GM12878 (cell line): ENCODE measurements around the gene PLAGL2. TPM values are rescaled to one million over a fixed set of nuclear protein-coding genes. Genes with fewer than 3 reads are reported as not detected.

Experiments
- ATAC-seq: fragments of 200-7000 bp; cut with Tn5 transposase; 3 replicates; pipeline ENCODE4 v1.9.1; 2020; ENCODE audit warnings: mild to moderate bottlenecking, moderate library complexity
- BruUV-seq: library from RNA; stranded (reverse); fragments of 400-500 nt; replicated peaks from 2 replicates; lab custom pipeline; 2021; lab: Mats Ljungman, UMichigan
- CTCF ChIA-PET: fragments of 300-600 bp; sonication (Branson Sonifier 250); formaldehyde crosslinking; extraction: SDS; loops from one replicate; lab custom pipeline; 2021; ENCODE audit warnings: inconsistent platforms; lab: Yijun Ruan, JAX
- POLR2A ChIA-PET: fragments of 350-600 bp; formaldehyde crosslinking; extraction: SDS; loops from one replicate; lab custom pipeline; 2021; ENCODE audit warnings: inconsistent platforms; lab: Charles Lee
- RAD21 ChIA-PET: fragments of 300-600 bp; sonication (Branson Sonifier 250); formaldehyde crosslinking; loops from one replicate; lab custom pipeline; 2023; ENCODE audit warnings: antibody characterized with exemption; ENCODE audit not compliant: unreplicated experiment; lab: Charles Lee
- SMC1A ChIA-PET: fragments of 300-600 bp; sonication (Branson Sonifier 250); formaldehyde crosslinking; loops from one replicate; lab custom pipeline; 2023; ENCODE audit not compliant: unreplicated experiment, uncharacterized antibody; lab: Charles Lee
- DNase-seq: peaks from one replicate; pipeline ENCODE4 v3.0.0-alpha.2; 2011; ENCODE audit warnings: low read depth, low spot score
- FAIRE-seq: peaks from 3 replicates; lab custom pipeline; 2011; peaks lifted over from hg19 to GRCh38; lab: Jason Lieb, UNC
- H2AFZ ChIP-seq: 2 replicates; pipeline ENCODE4 v1.6.0; 2011; ENCODE audit warnings: low read depth, low read length, control low read depth; ENCODE audit not compliant: control insufficient read depth
- H3K27ac ChIP-seq: 2 replicates; pipeline ENCODE4 v1.5.1; 2011; ENCODE audit warnings: control low read depth; ENCODE audit not compliant: control insufficient read depth, insufficient read depth
- H3K27me3 ChIP-seq, 2 experiments: replicated peaks in 1 of 2; 2 replicates each; pipeline versions ENCODE4 v1.6.0 to v1.6.1; 2011; ENCODE audit warnings: low read length in 1 of 2; ENCODE audit not compliant: control insufficient read depth in 2 of 2, insufficient read depth in 2 of 2
- H3K36me3 ChIP-seq, 2 experiments: 2 replicates each; pipeline ENCODE4 v1.5.1; 2011; ENCODE audit warnings: low read length in 1 of 2; ENCODE audit not compliant: control insufficient read depth in 2 of 2, insufficient read depth in 2 of 2
- H3K4me1 ChIP-seq: 2 replicates; pipeline ENCODE4 v1.6.1; 2011; ENCODE audit warnings: mild to moderate bottlenecking, low read length, moderate library complexity, mixed read lengths; ENCODE audit not compliant: control insufficient read depth, insufficient read depth
- H3K4me2 ChIP-seq: 2 replicates; pipeline ENCODE4 v1.6.0; 2011; ENCODE audit warnings: control low read depth; ENCODE audit not compliant: control insufficient read depth, insufficient read depth
- H3K4me3 ChIP-seq: fragments of 200-600 bp; sonication (generic); 2 replicates; pipeline ENCODE4 v1.5.1; 2016
- H3K79me2 ChIP-seq: 2 replicates; pipeline ENCODE4 v1.6.0; 2011; ENCODE audit warnings: low read length; ENCODE audit not compliant: control insufficient read depth, insufficient read depth
- H3K9ac ChIP-seq: 2 replicates; pipeline ENCODE4 v1.8.0; 2011; ENCODE audit warnings: low read length, control low read depth, mixed read lengths; ENCODE audit not compliant: control insufficient read depth, insufficient read depth
- H3K9me3 ChIP-seq: replicated peaks from 3 replicates; pipeline ENCODE4 v1.5.1; 2011; ENCODE audit warnings: mild to moderate bottlenecking, low read length; ENCODE audit not compliant: control insufficient read depth, insufficient read depth
- H4K20me1 ChIP-seq: 2 replicates; pipeline ENCODE4 v1.6.0; 2011; ENCODE audit not compliant: control insufficient read depth, insufficient read depth
- MEF2B ChIP-seq: fragments of 450-650 bp; IDR thresholded peaks from 2 replicates; pipeline ENCODE4 v1.6.1; 2018; ENCODE audit warnings: mild to moderate bottlenecking, moderate library complexity; ENCODE audit not compliant: partially characterized antibody, poor library complexity, severe bottlenecking
- ZNF384 ChIP-seq: IDR thresholded peaks from 2 replicates; pipeline ENCODE4 v1.6.1; 2012; ENCODE audit warnings: low read depth, mild to moderate bottlenecking, low read length, improper control_type of control experiment, borderline replicate concordance
- WGBS: methylation state at CpG from one replicate; pipeline ENCODE4 v1.1.6; 2016; ENCODE audit warnings: low lambda C conversion rate; ENCODE audit not compliant: insufficient replicate concordance, insufficient coverage; ENCODE audit errors: missing lambda C conversion rate; 5-methylcytosine and 5-hydroxymethylcytosine counted together
- in situ Hi-C: fragments of 300-500 bp; cut with MboI; formaldehyde crosslinking; loops from 9 replicates; pipeline ENCODE4 v1.14.3; 2018; ENCODE audit warnings: mixed read lengths
- intact Hi-C: fragments of 100-400 bp; cut with micrococcal nuclease; formaldehyde crosslinking; loops from one replicate; pipeline ENCODE4 v1.14.2; 2022; ENCODE audit not compliant: unreplicated experiment
- polyA plus RNA-seq, 11 experiments: library from polyadenylated mRNA; depleted of rRNA in 4 of 11; unstranded in 6 of 11; stranded (reverse) in 5 of 11; fragments of >200 nt; fragmentation: Nextera tagmentation in 4 of 11; fragmentation: Illumina TruSeq in 1 of 11; extraction: Ambion mirVana in 4 of 11; extraction: Trizol in 1 of 11; gene quantifications; 1 replicate in 1 of 11; 2 replicates in 10 of 11; pipeline versions ENCODE4 v1.2.1 to v1.2.3, GENCODE V29; 2011 to 2016; ENCODE audit warnings: inconsistent platforms in 2 of 11, missing spikeins in 2 of 11, low read depth in 1 of 11
- total RNA-seq, 4 experiments: library from RNA; depleted of rRNA in 3 of 4; stranded (reverse); fragments of >200 nt in 3 of 4; fragmentation: Illumina TruSeq in 1 of 4; extraction: Trizol in 1 of 4; gene quantifications; 2 replicates each; pipeline versions ENCODE4 v1.2.1 to v1.2.3, GENCODE V29; 2013 to 2021
- TF ChIP-seq, protein P1 (sequence below): fragments of 450-650 bp; IDR thresholded peaks from 2 replicates; pipeline ENCODE4 v1.6.1; 2017; ENCODE audit warnings: mild to moderate bottlenecking, moderate library complexity
- TF ChIP-seq, protein P2 (sequence below): fragments of 450-650 bp; formaldehyde crosslinking; IDR thresholded peaks from 2 replicates; pipeline ENCODE4 v1.4.0; 2022; ENCODE audit warnings: mild to moderate bottlenecking, moderate library complexity

The PLAGL2 gene
- total and polyA plus RNA-seq, 10 of the 15 experiments (the other 5 are each of a cell fraction or from before 2014, with no cell fraction given): 4.4 to 32.3 (median 13.3) TPM

DNA sequence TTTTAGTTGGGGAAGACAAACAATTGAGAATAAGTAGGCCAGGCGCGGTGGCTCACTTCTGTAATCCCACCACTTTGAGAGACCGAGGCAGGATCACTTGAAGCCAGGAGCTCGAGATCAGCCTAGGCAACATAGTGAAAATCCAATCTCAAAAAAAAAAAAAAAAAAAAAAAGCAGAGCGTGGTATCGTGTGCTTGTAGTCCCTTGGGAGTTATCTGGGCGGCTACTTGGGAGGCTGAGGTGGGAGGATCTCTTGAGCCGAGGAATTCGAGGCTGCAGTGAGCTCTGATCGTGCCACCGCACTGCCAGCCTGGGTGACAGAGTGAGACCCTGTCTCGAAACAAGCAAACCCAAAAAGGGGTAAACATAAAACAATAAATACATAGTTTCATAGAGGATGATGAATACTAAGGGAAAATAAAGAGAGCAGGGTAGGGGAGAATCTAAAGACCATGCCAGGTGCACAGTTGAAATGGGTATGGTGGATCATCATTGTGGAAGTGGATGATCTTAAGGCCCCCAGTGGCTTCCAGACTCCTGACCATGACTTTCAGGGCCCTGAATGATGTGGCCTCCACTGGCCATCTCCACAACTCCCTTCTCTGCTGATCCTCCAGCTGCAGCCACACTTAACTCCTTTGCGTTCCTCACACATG is 1.1 kb upstream of the PLAGL2 start:
- Histone ChIP-seq H4K20me1 (no peaks in the 10 kb centered on the region; the same call in 1 of the 2 replicates), H3K4me3 (peak overlapping the region; percentile 99), H3K27ac (peak overlapping the region; percentile 81), H3K27me3 (no peaks in the 10 kb centered on the region), H3K36me3 (peaks cover 0 to 1% of the 10 kb centered on the region in 2 experiments; a peak in 2 of 4 replicates), H3K9me3 (no peaks in the 10 kb centered on the region), H3K4me2 (peak overlapping the region; percentile 77), H3K79me2 (peaks cover 59% of the 10 kb centered on the region), H3K9ac (peak overlapping the region; percentile 98)
- ChIA-PET SMC1A (interaction anchor here (0.9 kb wide), 1 partner anchor 50 kb away, joined by 3 read pairs; no protein-coding TSS in a partner anchor), POLR2A (interaction anchor here (0.6 to 0.7 kb wide), 3 partner anchors 110 to 1886 kb away, joined by 4 to 7 read pairs (median 5); no protein-coding TSS in a partner anchor)
- no TSS peak for BruUV-seq
- in situ Hi-C loops (no loop called here), intact Hi-C loops (loop anchor here (5.0 kb wide), 2 partner anchors 79 to 176 kb away; no protein-coding TSS in a partner anchor)
- WGBS: 38% methylated on average over 10 of the region's 13 CpGs
- no peak for FAIRE-seq
- no peak for ATAC-seq
- no peak for DNase-seq
- TF ChIP-seq, protein P1, sequence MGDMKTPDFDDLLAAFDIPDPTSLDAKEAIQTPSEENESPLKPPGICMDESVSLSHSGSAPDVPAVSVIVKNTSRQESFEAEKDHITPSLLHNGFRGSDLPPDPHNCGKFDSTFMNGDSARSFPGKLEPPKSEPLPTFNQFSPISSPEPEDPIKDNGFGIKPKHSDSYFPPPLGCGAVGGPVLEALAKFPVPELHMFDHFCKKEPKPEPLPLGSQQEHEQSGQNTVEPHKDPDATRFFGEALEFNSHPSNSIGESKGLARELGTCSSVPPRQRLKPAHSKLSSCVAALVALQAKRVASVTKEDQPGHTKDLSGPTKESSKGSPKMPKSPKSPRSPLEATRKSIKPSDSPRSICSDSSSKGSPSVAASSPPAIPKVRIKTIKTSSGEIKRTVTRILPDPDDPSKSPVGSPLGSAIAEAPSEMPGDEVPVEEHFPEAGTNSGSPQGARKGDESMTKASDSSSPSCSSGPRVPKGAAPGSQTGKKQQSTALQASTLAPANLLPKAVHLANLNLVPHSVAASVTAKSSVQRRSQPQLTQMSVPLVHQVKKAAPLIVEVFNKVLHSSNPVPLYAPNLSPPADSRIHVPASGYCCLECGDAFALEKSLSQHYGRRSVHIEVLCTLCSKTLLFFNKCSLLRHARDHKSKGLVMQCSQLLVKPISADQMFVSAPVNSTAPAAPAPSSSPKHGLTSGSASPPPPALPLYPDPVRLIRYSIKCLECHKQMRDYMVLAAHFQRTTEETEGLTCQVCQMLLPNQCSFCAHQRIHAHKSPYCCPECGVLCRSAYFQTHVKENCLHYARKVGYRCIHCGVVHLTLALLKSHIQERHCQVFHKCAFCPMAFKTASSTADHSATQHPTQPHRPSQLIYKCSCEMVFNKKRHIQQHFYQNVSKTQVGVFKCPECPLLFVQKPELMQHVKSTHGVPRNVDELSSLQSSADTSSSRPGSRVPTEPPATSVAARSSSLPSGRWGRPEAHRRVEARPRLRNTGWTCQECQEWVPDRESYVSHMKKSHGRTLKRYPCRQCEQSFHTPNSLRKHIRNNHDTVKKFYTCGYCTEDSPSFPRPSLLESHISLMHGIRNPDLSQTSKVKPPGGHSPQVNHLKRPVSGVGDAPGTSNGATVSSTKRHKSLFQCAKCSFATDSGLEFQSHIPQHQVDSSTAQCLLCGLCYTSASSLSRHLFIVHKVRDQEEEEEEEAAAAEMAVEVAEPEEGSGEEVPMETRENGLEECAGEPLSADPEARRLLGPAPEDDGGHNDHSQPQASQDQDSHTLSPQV: no peak
- TF ChIP-seq, protein P2, sequence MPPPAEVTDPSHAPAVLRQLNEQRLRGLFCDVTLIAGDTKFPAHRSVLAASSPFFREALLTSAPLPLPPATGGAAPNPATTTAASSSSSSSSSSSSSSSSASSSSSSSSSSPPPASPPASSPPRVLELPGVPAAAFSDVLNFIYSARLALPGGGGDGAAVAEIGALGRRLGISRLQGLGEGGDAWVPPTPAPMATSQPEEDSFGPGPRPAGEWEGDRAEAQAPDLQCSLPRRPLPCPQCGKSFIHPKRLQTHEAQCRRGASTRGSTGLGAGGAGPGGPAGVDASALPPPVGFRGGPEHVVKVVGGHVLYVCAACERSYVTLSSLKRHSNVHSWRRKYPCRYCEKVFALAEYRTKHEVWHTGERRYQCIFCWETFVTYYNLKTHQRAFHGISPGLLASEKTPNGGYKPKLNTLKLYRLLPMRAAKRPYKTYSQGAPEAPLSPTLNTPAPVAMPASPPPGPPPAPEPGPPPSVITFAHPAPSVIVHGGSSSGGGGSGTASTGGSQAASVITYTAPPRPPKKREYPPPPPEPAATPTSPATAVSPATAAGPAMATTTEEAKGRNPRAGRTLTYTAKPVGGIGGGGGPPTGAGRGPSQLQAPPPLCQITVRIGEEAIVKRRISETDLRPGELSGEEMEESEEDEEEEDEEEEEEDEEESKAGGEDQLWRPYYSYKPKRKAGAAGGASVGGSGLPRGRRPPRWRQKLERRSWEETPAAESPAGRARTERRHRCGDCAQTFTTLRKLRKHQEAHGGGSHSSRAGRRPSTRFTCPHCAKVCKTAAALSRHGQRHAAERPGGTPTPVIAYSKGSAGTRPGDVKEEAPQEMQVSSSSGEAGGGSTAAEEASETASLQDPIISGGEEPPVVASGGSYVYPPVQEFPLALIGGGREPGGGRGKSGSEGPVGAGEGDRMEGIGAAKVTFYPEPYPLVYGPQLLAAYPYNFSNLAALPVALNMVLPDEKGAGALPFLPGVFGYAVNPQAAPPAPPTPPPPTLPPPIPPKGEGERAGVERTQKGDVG (CRISPR knock-in tag): no peak
- TF ChIP-seq MEF2B (peak; percentile 77), ZNF384 (peak; percentile 44)
- TF ChIP-seq, all 136 proteins: peak for 2
- Histone ChIP-seq H3K4me1 (peaks cover 18% of the 10 kb centered on the region), H2AFZ (no peak overlapping the region)
- ChIA-PET CTCF (interaction anchor here (0.7 to 0.9 kb wide), 2 partner anchors 70 to 151 kb away, joined by 3 read pairs; no protein-coding TSS in a partner anchor), RAD21 (interaction anchor here (0.6 to 1.2 kb wide), 2 partner anchors 77 to 389 kb away, joined by 4 to 6 read pairs; no protein-coding TSS in a partner anchor)
